HAP-1 (cell line): Measurements from ENCODE around the gene TTC7B.
A peak's percentile ranks its signal among the peaks of the same experiment; 100 is the strongest.
"Not testable (repeated sequence)": the region's sequence is repeated elsewhere in the genome, so short reads cannot be mapped to it uniquely, and the experiment has no call there.

Source experiments
- DNase-seq, 2 experiments: peaks; one replicate each; pipeline ENCODE4 v3.0.0-alpha.2; 2016 to 2020; ENCODE audit warnings: low spot score in 2 of 2
- H3K27me3 ChIP-seq: fragments of 250-450 bp; sonication (Bioruptor Pico); 2 replicates; pipeline ENCODE4 v1.5.1; 2020; ENCODE audit warnings: low read depth, mild to moderate bottlenecking, moderate library complexity
- H3K36me3 ChIP-seq: fragments of 250-450 bp; sonication (Bioruptor Pico); replicated peaks from 2 replicates; pipeline ENCODE4 v1.5.1; 2020; ENCODE audit warnings: mild to moderate bottlenecking
- H3K4me1 ChIP-seq: fragments of 250-450 bp; sonication (Bioruptor Pico); 2 replicates; pipeline ENCODE4 v1.5.1; 2020; ENCODE audit warnings: mild to moderate bottlenecking
- H3K4me3 ChIP-seq: fragments of 250-450 bp; sonication (Bioruptor Pico); 2 replicates; pipeline ENCODE4 v1.5.1; 2020; ENCODE audit warnings: mild to moderate bottlenecking, moderate library complexity
- H3K9me3 ChIP-seq: fragments of 250-450 bp; sonication (Bioruptor Pico); 2 replicates; pipeline ENCODE4 v1.5.1; 2020; ENCODE audit warnings: mild to moderate bottlenecking, moderate library complexity
- in situ Hi-C: fragments of 300-500 bp; cut with MboI; formaldehyde crosslinking; loops from 3 replicates; pipeline ENCODE4 v1.14.3; 2020; ENCODE audit warnings: low sequenced_read_pairs, inconsistent platforms, mixed read lengths

Gene TTC7B

GRCh38 chr14:90530523-90530922 lies 285.7 kb downstream of the TTC7B start:
- in situ Hi-C loops: no loop called here
- Histone ChIP-seq H3K27me3 (no peaks in the 10 kb centered on the region), H3K4me3 (no peak overlapping the region), H3K9me3 (peaks cover 3% of the 10 kb centered on the region; the same call in 1 of the 2 replicates), H3K36me3 (no peaks in the 10 kb centered on the region), H3K4me1 (no peaks in the 10 kb centered on the region)
- DNase-seq: no peak

GRCh38 chr14:90527978-90528377 lies 288.3 kb downstream of the TTC7B start:
- in situ Hi-C loops: no loop called here
- no peak for DNase-seq
- H3K4me1 ChIP-seq: no peaks in the 10 kb centered on the region

GRCh38 chr14:90526536-90526935 lies 289.7 kb downstream of the TTC7B start:
- in situ Hi-C loops, DNase-seq: not testable (repeated sequence)

More at GRCh38 chr14:90527978-90528377, 288.3 kb downstream of the TTC7B start:
- H3K4me3 ChIP-seq: no peak overlapping the region
- H3K36me3 ChIP-seq: no peaks in the 10 kb centered on the region
- H3K27me3 ChIP-seq: no peaks in the 10 kb centered on the region
- H3K9me3 ChIP-seq: peaks cover 3% of the 10 kb centered on the region; the same call in 1 of the 2 replicates

GRCh38 chr14:90525353-90526028 lies 290.7 kb downstream of the TTC7B start:
- H3K27me3 ChIP-seq, DNase-seq, H3K4me1 ChIP-seq, in situ Hi-C loops, H3K4me3 ChIP-seq, H3K36me3 ChIP-seq, H3K9me3 ChIP-seq: not testable (repeated sequence)

More at GRCh38 chr14:90526536-90526935, 289.7 kb downstream of the TTC7B start:
- not testable (repeated sequence) for H3K4me1 ChIP-seq, H3K27me3 ChIP-seq, H3K36me3 ChIP-seq, H3K9me3 ChIP-seq, H3K4me3 ChIP-seq

- in situ Hi-C loops: no loop called here
- Histone ChIP-seq H3K9me3 (peaks cover 3% of the 10 kb centered on the region; the same call in 1 of the 2 replicates), H3K4me3 (no peak overlapping the region), H3K27me3 (no peaks in the 10 kb centered on the region), H3K4me1 (no peaks in the 10 kb centered on the region), H3K36me3 (no peaks in the 10 kb centered on the region)
- DNase-seq: no peak
These were observed 292.0 kb downstream of the TTC7B start for GRCh38 chr14:90523961-90524875.

GRCh38 chr14:90523544-90523943 lies 292.7 kb downstream of the TTC7B start:
- peaks cover 3% of the 10 kb centered on the region; the same call in 1 of the 2 replicates for H3K9me3 ChIP-seq
- in situ Hi-C loops: no loop called here

GRCh38 chr14:90522571-90523191 lies 293.5 kb downstream of the TTC7B start:
- DNase-seq: peak in 1 of 2 experiments; percentile 26

More at GRCh38 chr14:90523544-90523943, 292.7 kb downstream of the TTC7B start:
- no peak overlapping the region for H3K4me3 ChIP-seq
- H3K4me1 ChIP-seq: no peaks in the 10 kb centered on the region
- no peaks in the 10 kb centered on the region for H3K27me3 ChIP-seq
- no peak for DNase-seq
- H3K36me3 ChIP-seq: no peaks in the 10 kb centered on the region

GRCh38 chr14:90521930-90522483 lies 294.2 kb downstream of the TTC7B start:
- peaks cover 3% of the 10 kb centered on the region; the same call in 1 of the 2 replicates for H3K9me3 ChIP-seq
- no peak overlapping the region for H3K4me3 ChIP-seq
- no peaks in the 10 kb centered on the region for H3K36me3 ChIP-seq
- no peaks in the 10 kb centered on the region for H3K27me3 ChIP-seq
- in situ Hi-C loops: no loop called here
- no peak for DNase-seq
- no peaks in the 10 kb centered on the region for H3K4me1 ChIP-seq

More at GRCh38 chr14:90522571-90523191, 293.5 kb downstream of the TTC7B start:
- no peak overlapping the region for H3K4me3 ChIP-seq
- no peaks in the 10 kb centered on the region for H3K27me3 ChIP-seq
- peaks cover 3% of the 10 kb centered on the region; the same call in 1 of the 2 replicates for H3K9me3 ChIP-seq
- H3K36me3 ChIP-seq: no peaks in the 10 kb centered on the region
- no peaks in the 10 kb centered on the region for H3K4me1 ChIP-seq
- in situ Hi-C loops: no loop called here

- no peak overlapping the region for H3K4me3 ChIP-seq
- H3K9me3 ChIP-seq: no peaks in the 10 kb centered on the region
- H3K4me1 ChIP-seq: no peaks in the 10 kb centered on the region
- in situ Hi-C loops: no loop called here
- no peaks in the 10 kb centered on the region for H3K36me3 ChIP-seq
- no peak for DNase-seq
- H3K27me3 ChIP-seq: no peaks in the 10 kb centered on the region
These were observed 294.9 kb downstream of the TTC7B start for GRCh38 chr14:90521084-90521929.

- no peak overlapping the region for H3K4me3 ChIP-seq
- no peak for DNase-seq
- no peaks in the 10 kb centered on the region for H3K4me1 ChIP-seq
- no peaks in the 10 kb centered on the region for H3K36me3 ChIP-seq
- H3K27me3 ChIP-seq: no peaks in the 10 kb centered on the region
- in situ Hi-C loops: no loop called here
- H3K9me3 ChIP-seq: no peaks in the 10 kb centered on the region
These were observed 295.9 kb downstream of the TTC7B start for GRCh38 chr14:90520326-90520725.

GRCh38 chr14:90519262-90519920 lies 296.8 kb downstream of the TTC7B start:
- DNase-seq: no peak
- in situ Hi-C loops: no loop called here
- Histone ChIP-seq H3K27me3 (no peaks in the 10 kb centered on the region), H3K4me1 (no peaks in the 10 kb centered on the region), H3K9me3 (no peaks in the 10 kb centered on the region), H3K36me3 (no peaks in the 10 kb centered on the region), H3K4me3 (no peak overlapping the region)

GRCh38 chr14:90518941-90519256 lies 297.3 kb downstream of the TTC7B start:
- no peaks in the 10 kb centered on the region for H3K9me3 ChIP-seq
- H3K27me3 ChIP-seq: no peaks in the 10 kb centered on the region
- H3K4me1 ChIP-seq: no peaks in the 10 kb centered on the region
- DNase-seq: peak; percentile 20 to 70
- H3K36me3 ChIP-seq: no peaks in the 10 kb centered on the region
- H3K4me3 ChIP-seq: no peak overlapping the region
- in situ Hi-C loops: no loop called here
